ENCODE measurements around the gene THSD7B.

GRCh38 chr2:136871424-136871823, 106.1 kb downstream of the THSD7B start:
- no peak for TF ChIP-seq ESRRG (CRISPR knock-in tag; IDR thresholded peaks at IDR 0.05)
- no peak for TF ChIP-seq TSHZ2 (CRISPR knock-in tag; IDR thresholded peaks at IDR 0.05)
- no peak for TF ChIP-seq PATZ1 (CRISPR knock-in tag; IDR thresholded peaks at IDR 0.05; ENCODE audit: borderline replicate concordance)
- TF ChIP-seq CREB5 (CRISPR knock-in tag; IDR thresholded peaks at IDR 0.05; ENCODE audit: low read depth): no peak
- TF ChIP-seq ZNF565 (CRISPR knock-in tag; conservative IDR thresholded peaks at IDR 0.05; ENCODE audit: low read depth): no peak
- TF ChIP-seq ZNF8 (CRISPR knock-in tag; IDR thresholded peaks at IDR 0.05): no peak

All from SK-N-SH treated with all-trans-retinoic acid at 6 μM for 48 hours (cell line).